H9 (cell line): Measurements from ENCODE around the gene DPYD. TPM values are rescaled to one million over a fixed set of nuclear protein-coding genes. Genes with fewer than 3 reads are reported as not detected.

Source experiments
- DNase-seq: peaks from one replicate; pipeline ENCODE4 v3.0.0-alpha.2; 2017
- H2AFZ ChIP-seq: one replicate; pipeline ENCODE4 v1.6.1; 2013; ENCODE audit warnings: mild to moderate bottlenecking, low read length, control low read depth, moderate library complexity
- H2AK5ac ChIP-seq: 2 replicates; pipeline ENCODE4 v1.6.1; 2013; ENCODE audit warnings: low read length, control low read depth, mixed read lengths; ENCODE audit not compliant: insufficient read length
- H2BK120ac ChIP-seq: one replicate; pipeline ENCODE4 v1.6.1; 2013; ENCODE audit warnings: low read depth, mild to moderate bottlenecking, low read length, control low read depth, inconsistent platforms; ENCODE audit not compliant: poor library complexity, severe bottlenecking
- H2BK12ac ChIP-seq: 2 replicates; pipeline ENCODE4 v1.6.1; 2013; ENCODE audit warnings: low read length, control low read depth, mixed read lengths, low read depth; ENCODE audit not compliant: insufficient read length
- H2BK15ac ChIP-seq: 2 replicates; pipeline ENCODE4 v1.6.1; 2013; ENCODE audit warnings: low read depth, low read length, control low read depth
- H2BK20ac ChIP-seq: one replicate; pipeline ENCODE4 v1.6.1; 2013; ENCODE audit warnings: low read depth, mild to moderate bottlenecking, low read length, control low read depth, inconsistent platforms; ENCODE audit not compliant: poor library complexity, severe bottlenecking
- H2BK5ac ChIP-seq: 2 replicates; pipeline ENCODE4 v1.6.1; 2013; ENCODE audit warnings: low read length, control low read depth, mixed read lengths; ENCODE audit not compliant: insufficient read length
- H3K14ac ChIP-seq: 2 replicates; pipeline ENCODE4 v1.6.1; 2013; ENCODE audit warnings: low read length, control low read depth; ENCODE audit not compliant: insufficient read depth
- H3K18ac ChIP-seq: 2 replicates; pipeline ENCODE4 v1.6.1; 2013; ENCODE audit warnings: low read depth, mild to moderate bottlenecking, mixed read lengths, low read length, control low read depth; ENCODE audit not compliant: insufficient read length
- H3K23ac ChIP-seq: 2 replicates; pipeline ENCODE4 v1.6.1; 2013; ENCODE audit warnings: low read length, control low read depth, mixed read lengths, low read depth; ENCODE audit not compliant: insufficient read length
- H3K23me2 ChIP-seq: 2 replicates; pipeline ENCODE4 v1.6.1; 2013; ENCODE audit warnings: low read depth, mild to moderate bottlenecking, mixed read lengths, low read length, control low read depth; ENCODE audit not compliant: insufficient read length, poor library complexity, severe bottlenecking
- H3K27ac ChIP-seq: 2 replicates; pipeline ENCODE4 v1.5.1; 2013; ENCODE audit warnings: low read length, control low read depth, mixed read lengths, low read depth; ENCODE audit not compliant: insufficient read length
- H3K27me3 ChIP-seq: 2 replicates; pipeline ENCODE4 v1.6.1; 2013; ENCODE audit warnings: low read length, control low read depth, inconsistent platforms; ENCODE audit not compliant: insufficient read depth
- H3K4ac ChIP-seq: 2 replicates; pipeline ENCODE4 v1.6.1; 2013; ENCODE audit warnings: low read depth, mild to moderate bottlenecking, control low read depth, inconsistent platforms, low read length, moderate library complexity
- H3K4me1 ChIP-seq: 2 replicates; pipeline ENCODE4 v1.6.1; 2013; ENCODE audit warnings: low read length, control low read depth, inconsistent platforms; ENCODE audit not compliant: insufficient read depth
- H3K4me2 ChIP-seq: 2 replicates; pipeline ENCODE4 v1.6.1; 2013; ENCODE audit warnings: low read length, control low read depth, mixed read lengths; ENCODE audit not compliant: insufficient read length, insufficient read depth
- H3K56ac ChIP-seq: 2 replicates; pipeline ENCODE4 v1.6.1; 2013; ENCODE audit warnings: low read depth, mild to moderate bottlenecking, mixed read lengths, low read length, control low read depth; ENCODE audit not compliant: insufficient read length
- H3K79me1 ChIP-seq: 2 replicates; pipeline ENCODE4 v1.6.1; 2013; ENCODE audit warnings: low read depth, mild to moderate bottlenecking, moderate library complexity, low read length, control low read depth, inconsistent platforms; ENCODE audit not compliant: insufficient read depth, poor library complexity, severe bottlenecking
- H3K79me2 ChIP-seq: 2 replicates; pipeline ENCODE4 v1.6.1; 2013; ENCODE audit warnings: low read length, control low read depth, inconsistent platforms; ENCODE audit not compliant: insufficient read depth
- H3K9ac ChIP-seq: 2 replicates; pipeline ENCODE4 v1.6.1; 2013; ENCODE audit warnings: low read length, control low read depth, mixed read lengths; ENCODE audit not compliant: insufficient read length; ENCODE audit errors: extremely low read depth
- H3K9me3 ChIP-seq: one replicate; pipeline ENCODE4 v1.6.1; 2013; ENCODE audit warnings: low read depth, low read length, inconsistent platforms; ENCODE audit not compliant: control insufficient read depth
- H3T11ph ChIP-seq: one replicate; pipeline ENCODE4 v1.6.1; 2013; ENCODE audit warnings: mild to moderate bottlenecking, low read length, control low read depth, inconsistent platforms
- H4K20me1 ChIP-seq: one replicate; pipeline ENCODE4 v1.6.1; 2013; ENCODE audit not compliant: control insufficient read depth, insufficient read length, insufficient read depth
- H4K5ac ChIP-seq: 2 replicates; pipeline ENCODE4 v1.6.1; 2013; ENCODE audit warnings: low read depth, mild to moderate bottlenecking, mixed read lengths, low read length, control low read depth; ENCODE audit not compliant: insufficient read length
- H4K8ac ChIP-seq: replicated peaks from 2 replicates; pipeline ENCODE4 v1.6.1; 2013; ENCODE audit warnings: low read length, control low read depth, mixed read lengths, low read depth; ENCODE audit not compliant: insufficient read length
- H4K91ac ChIP-seq: 2 replicates; pipeline ENCODE4 v1.6.1; 2013; ENCODE audit warnings: low read depth, mild to moderate bottlenecking, moderate library complexity, mixed read lengths, low read length, control low read depth; ENCODE audit not compliant: insufficient read length
- H3K27ac Mint-ChIP-seq, 3 experiments: 2 replicates in 2 of 3; 3 replicates in 1 of 3; pipeline ENCODE4 v1.8.0; 2020 to 2021; ENCODE audit warnings: mixed read lengths in 3 of 3, mild to moderate bottlenecking in 1 of 3, moderate library complexity in 1 of 3
- H3K27me3 Mint-ChIP-seq: 2 replicates; pipeline ENCODE4 v1.8.0; 2021; ENCODE audit warnings: low read depth, mild to moderate bottlenecking, moderate library complexity, mixed read lengths
- H3K36me3 Mint-ChIP-seq, 3 experiments: 2 replicates in 2 of 3; 3 replicates in 1 of 3; pipeline ENCODE4 v1.8.0; 2020 to 2021; ENCODE audit warnings: low read depth in 3 of 3, mixed read lengths in 3 of 3; ENCODE audit not compliant: insufficient read depth in 1 of 3
- H3K4me1 Mint-ChIP-seq, 2 experiments: 2 replicates each; pipeline ENCODE4 v1.8.0; 2020; ENCODE audit warnings: mixed read lengths in 2 of 2
- H3K4me3 Mint-ChIP-seq, 2 experiments: 2 replicates in 1 of 2; 3 replicates in 1 of 2; pipeline ENCODE4 v1.8.0; 2020 to 2021; ENCODE audit warnings: mild to moderate bottlenecking in 2 of 2, mixed read lengths in 2 of 2, moderate library complexity in 1 of 2
- H3K9me3 Mint-ChIP-seq, 2 experiments: 2 replicates in 1 of 2; 3 replicates in 1 of 2; pipeline ENCODE4 v1.8.0; 2020; ENCODE audit warnings: mild to moderate bottlenecking in 2 of 2, mixed read lengths in 2 of 2, moderate library complexity in 1 of 2
- WGBS: extraction: QIAGEN DNeasy Blood & Tissue Kit; methylation state at CpG from one replicate; pipeline ENCODE4 v1.1.7; 2013; ENCODE audit warnings: missing lambda C conversion rate, low lambda C conversion rate, mixed read lengths; ENCODE audit not compliant: insufficient read length; ENCODE audit errors: extremely low coverage; 5-methylcytosine and 5-hydroxymethylcytosine counted together
- total RNA-seq: library from RNA; stranded (reverse); gene quantifications from 2 replicates; pipeline ENCODE4 v1.2.1, GENCODE V29; 2021
- TF ChIP-seq, protein P1 (sequence below): fragments of 200-600 bp; sonication (generic); conservative IDR thresholded peaks from 3 replicates; pipeline ENCODE4 v1.8.0; 2021; ENCODE audit warnings: antibody characterized with exemption, mild to moderate bottlenecking

Gene DPYD
- total RNA-seq, 1 experiment from 2014 or later, result 0.37 TPM

DNA sequence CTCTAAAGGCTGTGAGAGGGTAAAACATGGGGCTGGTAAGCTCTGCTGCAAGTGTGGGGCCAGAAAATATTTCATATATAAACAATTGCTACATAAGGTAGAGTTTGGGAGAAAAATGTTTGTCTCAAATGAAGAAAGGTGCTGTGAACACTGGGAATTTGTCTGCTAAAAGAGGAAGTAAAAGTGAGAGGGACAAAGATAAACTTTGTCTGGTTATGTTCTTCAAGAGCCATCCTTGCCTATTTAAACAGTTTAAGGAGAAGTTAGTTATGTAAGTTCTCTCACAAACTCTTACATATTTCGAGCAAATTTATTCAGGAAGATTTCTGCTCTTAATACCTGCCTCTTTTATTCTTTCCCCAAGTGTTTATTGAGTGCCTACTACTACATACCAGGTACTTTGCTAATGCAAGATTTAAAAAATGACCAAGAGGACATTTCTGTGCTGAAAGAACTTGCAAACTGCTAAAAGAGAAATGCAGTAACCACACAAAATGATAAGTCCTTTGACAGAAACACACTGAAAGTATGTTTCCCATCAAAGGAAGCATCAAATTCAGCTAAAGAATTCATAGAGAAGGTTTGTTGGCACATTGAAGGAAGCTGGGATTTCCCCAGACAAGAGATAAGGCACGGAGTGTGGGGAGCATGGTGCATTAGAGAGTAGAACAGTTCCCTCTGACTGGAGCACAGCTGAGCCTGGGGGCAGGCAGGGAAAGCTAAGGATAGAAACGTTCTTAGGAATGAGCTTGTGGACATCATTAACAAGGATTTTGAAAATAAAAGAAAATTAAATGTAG lies 650.1 kb downstream of the DPYD start:
- Histone ChIP-seq H2BK120ac (no peak overlapping the region), H2BK15ac (no peak overlapping the region), H2AFZ (no peak overlapping the region), H3K4ac (no peak overlapping the region), H3K27ac (no peak overlapping the region), H3K56ac (no peak overlapping the region), H4K8ac (no peak overlapping the region), H4K91ac (no peak overlapping the region), H3K27me3 (no peaks in the 10 kb centered on the region), H3K9ac (no peak overlapping the region), H4K5ac (no peak overlapping the region), H2AK5ac (no peak overlapping the region), H4K20me1 (no peaks in the 10 kb centered on the region), H3K79me1 (no peaks in the 10 kb centered on the region), H3K14ac (no peak overlapping the region), H3K9me3 (no peaks in the 10 kb centered on the region), H3K79me2 (no peaks in the 10 kb centered on the region), H2BK5ac (no peak overlapping the region), H2BK20ac (no peak overlapping the region), H3K23ac (no peak overlapping the region), H2BK12ac (no peak overlapping the region), H3K18ac (no peak overlapping the region), H3K4me1 (no peaks in the 10 kb centered on the region), H3K23me2 (no peaks in the 10 kb centered on the region), H3K4me2 (no peak overlapping the region), H3T11ph (no peak overlapping the region)
- TF ChIP-seq, protein P1, sequence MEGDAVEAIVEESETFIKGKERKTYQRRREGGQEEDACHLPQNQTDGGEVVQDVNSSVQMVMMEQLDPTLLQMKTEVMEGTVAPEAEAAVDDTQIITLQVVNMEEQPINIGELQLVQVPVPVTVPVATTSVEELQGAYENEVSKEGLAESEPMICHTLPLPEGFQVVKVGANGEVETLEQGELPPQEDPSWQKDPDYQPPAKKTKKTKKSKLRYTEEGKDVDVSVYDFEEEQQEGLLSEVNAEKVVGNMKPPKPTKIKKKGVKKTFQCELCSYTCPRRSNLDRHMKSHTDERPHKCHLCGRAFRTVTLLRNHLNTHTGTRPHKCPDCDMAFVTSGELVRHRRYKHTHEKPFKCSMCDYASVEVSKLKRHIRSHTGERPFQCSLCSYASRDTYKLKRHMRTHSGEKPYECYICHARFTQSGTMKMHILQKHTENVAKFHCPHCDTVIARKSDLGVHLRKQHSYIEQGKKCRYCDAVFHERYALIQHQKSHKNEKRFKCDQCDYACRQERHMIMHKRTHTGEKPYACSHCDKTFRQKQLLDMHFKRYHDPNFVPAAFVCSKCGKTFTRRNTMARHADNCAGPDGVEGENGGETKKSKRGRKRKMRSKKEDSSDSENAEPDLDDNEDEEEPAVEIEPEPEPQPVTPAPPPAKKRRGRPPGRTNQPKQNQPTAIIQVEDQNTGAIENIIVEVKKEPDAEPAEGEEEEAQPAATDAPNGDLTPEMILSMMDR, result no peak
- no peaks in the 10 kb centered on the region for H3K9me3 Mint-ChIP-seq
- peaks cover 5 to 8% of the 10 kb centered on the region in 2 experiments; a peak in 3 of 4 replicates for H3K4me1 Mint-ChIP-seq
- H3K4me3 Mint-ChIP-seq, result no peak overlapping the region
- H3K27me3 Mint-ChIP-seq, result no peaks in the 10 kb centered on the region
- no CpG with 5 or more reads among the region's 3 CpGs for WGBS
- no peak for DNase-seq
- H3K27ac Mint-ChIP-seq, result no peak overlapping the region
- no peaks in the 10 kb centered on the region for H3K36me3 Mint-ChIP-seq
